Mucosa of descending colon (tissue), 3 donors: ENCODE results near the gene SLC16A5. TPM values are rescaled to one million over a fixed set of nuclear protein-coding genes. Genes with fewer than 3 reads are reported as not detected.
"Not testable (repeated sequence)": the region's sequence is repeated elsewhere in the genome, so short reads cannot be mapped to it uniquely, and the experiment has no call there.

Source experiments
- ATAC-seq: fragments of 200-7000 bp; cut with Tn5 transposase; one replicate; pipeline ENCODE4 v1.9.1; 2020; ENCODE audit warnings: mild to moderate bottlenecking, moderate library complexity
- DNase-seq, 3 donors: peaks; one replicate each; pipeline ENCODE4 v3.0.0-alpha.2; 2020
- H3K36me3 ChIP-seq: fragments of 200-600 bp; one replicate; pipeline ENCODE4 v1.8.0; 2021; ENCODE audit warnings: low read depth, mild to moderate bottlenecking
- H3K4me1 ChIP-seq: fragments of 200-600 bp; one replicate; pipeline ENCODE4 v1.8.0; 2021; ENCODE audit warnings: low read depth, mild to moderate bottlenecking
- H3K4me3 ChIP-seq: fragments of 200-600 bp; one replicate; pipeline ENCODE4 v1.8.0; 2021; ENCODE audit warnings: mild to moderate bottlenecking
- H3K9me3 ChIP-seq: fragments of 200-600 bp; one replicate; pipeline ENCODE4 v1.8.0; 2021; ENCODE audit warnings: mild to moderate bottlenecking
- CTCF ChIP-seq: fragments of 200-600 bp; IDR thresholded peaks from one replicate; pipeline ENCODE4 v1.8.0; 2022; ENCODE audit warnings: antibody characterized with exemption, mild to moderate bottlenecking
- intact Hi-C, 2 donors: fragments of 100-400 bp; cut with DNase I in 1 of 2; cut with micrococcal nuclease in 1 of 2; formaldehyde crosslinking; loops; one replicate each; pipeline versions ENCODE4 v1.11.0 to v1.11.1; 2022; cut with DNase I, micrococcal nuclease
- total RNA-seq, 3 donors: library from RNA; stranded (reverse); fragmentation: NEBNext Ultra II Directional in 2 of 3; extraction: Animal tissue kit (Norgen Biotek cat#: 25700) in 2 of 3; gene quantifications; one replicate each; pipeline versions ENCODE4 v1.2.1 to v1.2.4, GENCODE V29; 2021 to 2023
- donor health status: DM: no; HTN: no; CAD: no; lungs with moderate emphysema.
- donor health status: DM: no; HTN: no; CAD: no.
- donor health status: DM: no; HTN: yes; CAD: no.

The SLC16A5 gene
- total RNA-seq, 3 donors from 2014 or later = 18.2 to 58.8 (median 26.4) TPM

DNA sequence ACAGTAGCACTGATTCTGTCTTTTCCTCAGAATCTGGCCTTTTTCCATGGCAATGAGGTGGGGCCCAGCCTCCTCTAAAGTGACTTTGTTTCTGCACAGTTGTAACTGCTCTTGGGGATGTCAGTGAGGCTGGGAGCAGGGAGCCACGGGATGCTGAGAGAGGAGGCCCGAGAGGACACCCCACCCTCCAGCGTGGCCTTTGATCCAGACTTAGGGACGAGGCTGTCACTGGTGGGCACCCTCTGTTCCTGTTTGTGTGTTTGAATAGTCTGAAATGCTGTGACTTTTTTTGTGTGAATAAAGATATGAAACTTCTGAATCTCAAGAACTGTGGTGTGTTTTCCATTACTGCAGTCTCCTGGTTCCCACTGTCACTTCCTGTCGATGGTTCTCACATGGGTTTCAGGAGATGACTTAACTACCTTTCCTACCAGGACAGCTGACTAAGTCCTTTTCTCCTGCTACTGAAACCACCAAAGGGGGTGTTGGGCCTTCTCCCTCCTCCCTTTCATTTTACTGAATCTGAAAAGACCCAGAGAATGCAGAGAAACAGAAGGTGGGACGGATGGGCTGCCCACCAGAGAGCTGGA, 22.1 kb upstream of the SLC16A5 start:
- no peak for DNase-seq
- no peaks in the 10 kb centered on the region for H3K9me3 ChIP-seq
- intact Hi-C loops = no loop called here
- TF ChIP-seq CTCF = no peak
- no peaks in the 10 kb centered on the region for H3K36me3 ChIP-seq
- ATAC-seq = peak; percentile 20
- H3K4me1 ChIP-seq = no peaks in the 10 kb centered on the region
- no peak overlapping the region for H3K4me3 ChIP-seq

- no peak for DNase-seq
- H3K9me3 ChIP-seq = no peaks in the 10 kb centered on the region
- no peak overlapping the region for H3K4me3 ChIP-seq
- intact Hi-C loops = no loop called here
- no peaks in the 10 kb centered on the region for H3K4me1 ChIP-seq
- no peaks in the 10 kb centered on the region for H3K36me3 ChIP-seq
- peak; percentile 36 for ATAC-seq
- no peak for TF ChIP-seq CTCF
Measured at GRCh38 chr17:75067856-75068255, 19.9 kb upstream of the SLC16A5 start.

DNA sequence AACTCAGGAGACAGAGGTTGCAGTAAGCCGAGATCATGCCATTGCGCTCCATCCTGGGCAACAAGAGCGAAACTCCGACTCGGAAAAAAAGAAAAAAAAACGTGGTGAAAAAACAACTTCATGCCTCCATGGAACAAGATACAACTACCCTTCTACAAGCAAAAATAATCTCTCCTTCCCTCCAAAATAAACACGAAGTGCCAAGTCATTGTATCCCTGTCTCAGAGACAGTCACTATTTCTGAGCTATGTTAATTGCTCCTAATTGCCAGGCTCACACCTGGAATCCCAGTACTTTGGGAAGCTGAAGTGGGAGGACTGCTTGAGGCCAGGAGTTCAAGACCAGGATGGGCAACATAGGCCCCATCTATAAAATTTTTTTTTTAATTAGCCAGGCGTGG, 19.0 kb upstream of the SLC16A5 start:
- Histone ChIP-seq H3K4me1 (peaks cover 6% of the 10 kb centered on the region), H3K9me3 (no peaks in the 10 kb centered on the region), H3K4me3 (no peak overlapping the region), H3K36me3 (no peaks in the 10 kb centered on the region)
- ATAC-seq (no peak), DNase-seq (no peak)
- intact Hi-C loops = no loop called here
- TF ChIP-seq CTCF = no peak

- Histone ChIP-seq H3K9me3 (no peaks in the 10 kb centered on the region), H3K4me3 (no peak overlapping the region), H3K4me1 (peaks cover 16% of the 10 kb centered on the region), H3K36me3 (no peaks in the 10 kb centered on the region)
- DNase-seq (peak in 2 of 3 donors; percentile 42 to 70), ATAC-seq (peak; percentile 29)
- intact Hi-C loops = no loop called here
- TF ChIP-seq CTCF = no peak
Measured at GRCh38 chr17:75069783-75070182, 18.0 kb upstream of the SLC16A5 start.

GRCh38 chr17:75071478-75072271, 16.1 kb upstream of the SLC16A5 start:
- DNase-seq = peak in 1 of 3 donors; percentile 9
- intact Hi-C loops = not testable (repeated sequence)

DNA sequence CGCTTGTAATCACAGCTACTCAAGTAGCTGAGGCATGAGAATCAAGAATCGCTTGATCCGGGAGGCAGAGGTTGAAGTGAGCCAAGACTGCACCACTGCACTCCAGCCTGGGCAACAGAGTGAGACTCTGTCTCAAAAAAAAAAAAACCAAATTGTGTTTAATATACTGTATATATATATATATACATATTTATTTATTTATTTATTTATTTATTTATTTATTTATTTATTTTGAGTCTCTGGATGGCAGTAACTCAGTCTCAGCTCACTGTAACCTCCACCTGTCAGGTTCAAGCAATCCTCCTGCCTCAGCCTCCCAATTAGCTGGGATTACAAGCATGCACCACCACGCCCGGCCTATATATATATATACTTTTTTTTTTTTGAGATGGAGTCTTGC, 14.8 kb upstream of the SLC16A5 start:
- H3K4me3 ChIP-seq, intact Hi-C loops, DNase-seq, H3K9me3 ChIP-seq, ATAC-seq, H3K36me3 ChIP-seq: not testable (repeated sequence)
- peaks cover 22% of the 10 kb centered on the region for H3K4me1 ChIP-seq

More at GRCh38 chr17:75071478-75072271, 16.1 kb upstream of the SLC16A5 start:
- H3K36me3 ChIP-seq, ATAC-seq, H3K9me3 ChIP-seq, H3K4me3 ChIP-seq: not testable (repeated sequence)
- peaks cover 17% of the 10 kb centered on the region for H3K4me1 ChIP-seq
